GM12891 (cell line): ENCODE results near the gene SLC5A1.
"Not testable (repeated sequence)": the region's sequence is repeated elsewhere in the genome, so short reads cannot be mapped to it uniquely, and the experiment has no call there.

ENCODE experiments used
- DNase-seq: peaks from one replicate; pipeline ENCODE4 v3.0.0; 2011; ENCODE audit warnings: low spot score; ENCODE audit not compliant: insufficient read length
- FAIRE-seq: peaks from 2 replicates; lab custom pipeline; 2011; peaks lifted over from hg19 to GRCh38; lab: Jason Lieb, UNC
- PAX5 ChIP-seq: IDR thresholded peaks from 2 replicates; pipeline ENCODE4 v1.6.1; 2011; ENCODE audit warnings: low read length, moderate library complexity, mild to moderate bottlenecking; ENCODE audit not compliant: insufficient read depth, severe bottlenecking
- POLR2A ChIP-seq: IDR thresholded peaks from 2 replicates; pipeline ENCODE4 v1.6.1; 2011; ENCODE audit warnings: low read depth, low read length, control low read depth
- POLR2AphosphoS5 ChIP-seq: IDR thresholded peaks from 2 replicates; pipeline ENCODE4 v1.6.1; 2011; ENCODE audit warnings: low read depth, low read length, control low read depth
- POU2F2 ChIP-seq: IDR thresholded peaks from 2 replicates; pipeline ENCODE4 v1.6.1; 2011; ENCODE audit warnings: low read depth, mild to moderate bottlenecking, control low read depth, low read length, moderate library complexity
- SPI1 ChIP-seq: IDR thresholded peaks from 2 replicates; pipeline ENCODE4 v1.6.1; 2011; ENCODE audit warnings: low read depth, low read length, control low read depth
- TAF1 ChIP-seq: IDR thresholded peaks from 2 replicates; pipeline ENCODE4 v1.6.1; 2011; ENCODE audit warnings: low read depth, low read length, control low read depth

Gene SLC5A1

GRCh38 chr22:32137731-32138324 is 94.8 kb downstream of the SLC5A1 start:
- not testable (repeated sequence) for DNase-seq
- FAIRE-seq: peak; percentile 94

GRCh38 chr22:32138576-32138975 is 95.5 kb downstream of the SLC5A1 start:
- DNase-seq, FAIRE-seq: not testable (repeated sequence)

More at GRCh38 chr22:32137731-32138324, 94.8 kb downstream of the SLC5A1 start:
- TF ChIP-seq TAF1: 0 out of 2 replicates have a peak, but pooled peaks have one; percentile 16

GRCh38 chr22:32140688-32141087 is 97.6 kb downstream of the SLC5A1 start:
- not testable (repeated sequence) for DNase-seq
- peak; percentile 95 for FAIRE-seq

GRCh38 chr22:32142600-32142999 is 99.5 kb downstream of the SLC5A1 start:
- DNase-seq (no peak), FAIRE-seq (no peak)
- TF ChIP-seq POU2F2 (no peak), POLR2A (no peak), TAF1 (no peak), PAX5 (no peak), SPI1 (no peak), POLR2AphosphoS5 (no peak)

- no peak for TF ChIP-seq POLR2A
- peak; percentile 56; the same call in 1 of the 2 replicates for TF ChIP-seq SPI1
- TF ChIP-seq POLR2AphosphoS5: no peak
- TF ChIP-seq PAX5: no peak
- no peak for TF ChIP-seq TAF1
- TF ChIP-seq POU2F2: no peak
- no peak for FAIRE-seq
- DNase-seq: no peak
Observed at GRCh38 chr22:32144496-32145274, 101.6 kb downstream of the SLC5A1 start.

- not testable (repeated sequence) for FAIRE-seq, DNase-seq
Observed at GRCh38 chr22:32147128-32147527, 104.1 kb downstream of the SLC5A1 start.

- peak; percentile 63 for FAIRE-seq
- peak; percentile 69 for TF ChIP-seq SPI1
- not testable (repeated sequence) for DNase-seq
Observed at GRCh38 chr22:32148372-32148771, 105.3 kb downstream of the SLC5A1 start.

- not testable (repeated sequence) for FAIRE-seq, DNase-seq
Observed at GRCh38 chr22:32150647-32151046, 107.6 kb downstream of the SLC5A1 start.

GRCh38 chr22:32151641-32152040 is 108.6 kb downstream of the SLC5A1 start:
- FAIRE-seq, DNase-seq: not testable (repeated sequence)

GRCh38 chr22:32154727-32155126 is 111.7 kb downstream of the SLC5A1 start:
- not testable (repeated sequence) for FAIRE-seq, DNase-seq

- not testable (repeated sequence) for DNase-seq, FAIRE-seq
Observed at GRCh38 chr22:32157632-32158031, 114.6 kb downstream of the SLC5A1 start.

- DNase-seq: no peak
- FAIRE-seq: no peak
- no peak for TF ChIP-seq POLR2A
- no peak for TF ChIP-seq TAF1
Observed at GRCh38 chr22:32158712-32159533, 115.9 kb downstream of the SLC5A1 start, which contains the start of gene C22orf42. TSS of gene C22orf42 (minus strand) at chr22:32159303. CDS start at chr22:32159215, 88 bp downstream.

- FAIRE-seq, DNase-seq: not testable (repeated sequence)
Observed at GRCh38 chr22:32160411-32160810, 117.3 kb downstream of the SLC5A1 start.
